Suprapubic skin (tissue), 4 donors: ENCODE data around the gene BEX1.
"Not testable (repeated sequence)": the region's sequence is repeated elsewhere in the genome, so short reads cannot be mapped to it uniquely, and the experiment has no call there.

ENCODE experiments used
- CTCF ChIP-seq, 2 donors: fragments of 200-600 bp in 1 of 2; fragments of 450-650 bp in 1 of 2; sonication (generic) in 1 of 2; IDR thresholded peaks; one replicate each; pipeline ENCODE4 v1.5.1; 2016 to 2019; ENCODE audit warnings: antibody characterized with exemption in 2 of 2, mild to moderate bottlenecking in 1 of 2, moderate library complexity in 1 of 2
- EP300 ChIP-seq: sonication (generic); formaldehyde crosslinking; IDR thresholded peaks from one replicate; pipeline ENCODE4 v1.6.1; 2017; ENCODE audit warnings: antibody characterized with exemption
- POLR2A ChIP-seq, 2 donors: fragments of 450-650 bp; IDR thresholded peaks; one replicate each; pipeline ENCODE4 v1.6.1; 2017; ENCODE audit warnings: antibody characterized with exemption in 2 of 2, mild to moderate bottlenecking in 2 of 2, moderate library complexity in 2 of 2
- POLR2AphosphoS5 ChIP-seq, 3 donors: sonication (generic); formaldehyde crosslinking; IDR thresholded peaks; one replicate each; pipeline ENCODE4 v1.6.1; 2017; ENCODE audit warnings: antibody characterized with exemption in 3 of 3

- TF ChIP-seq CTCF (IDR thresholded peaks at IDR 0.05); POLR2A (IDR thresholded peaks at IDR 0.05); POLR2AphosphoS5 (IDR thresholded peaks at IDR 0.05); EP300: not testable (repeated sequence)
Observed at GRCh38 chrX:103107227-103107737, 43.3 kb upstream of the BEX1 start.
